HepG2 (cell line): ENCODE data around the gene BMP2. TPM values are rescaled to one million over a fixed set of nuclear protein-coding genes. Genes with fewer than 3 reads are reported as not detected.

ENCODE experiments used
- ATAC-seq: fragments of 200-7000 bp; cut with Tn5 transposase; 3 replicates; pipeline ENCODE4 v1.9.1; 2020; ENCODE audit warnings: mild to moderate bottlenecking, moderate library complexity
- BruUV-seq: library from RNA; stranded (reverse); fragments of 400-500 nt; replicated peaks from 2 replicates; lab custom pipeline; 2021; lab: Mats Ljungman, UMichigan
- CTCF ChIA-PET: fragments of 300-600 bp; formaldehyde crosslinking; extraction: SDS; loops from one replicate; lab custom pipeline; 2021; ENCODE audit warnings: low total read pairs, inconsistent platforms, low intra/inter-chr PET ratio; lab: Yijun Ruan, JAX
- POLR2A ChIA-PET: fragments of 350-600 bp; sonication (Branson Sonifier 250); formaldehyde crosslinking; loops from one replicate; lab custom pipeline; 2020; ENCODE audit warnings: antibody characterized with exemption, inconsistent platforms; lab: Yijun Ruan, JAX
- DNase-seq: peaks from one replicate; pipeline ENCODE4 v3.0.0-alpha.2; 2015; ENCODE audit warnings: low spot score
- FAIRE-seq: peaks from 3 replicates; lab custom pipeline; 2011; peaks lifted over from hg19 to GRCh38; lab: Jason Lieb, UNC
- H2AFZ ChIP-seq: one replicate; pipeline ENCODE4 v1.6.1; 2011; ENCODE audit warnings: low read length, inconsistent platforms
- H3K27ac ChIP-seq: fragments of 300-600 bp; 3 replicates; pipeline ENCODE4 v1.8.0; 2011; ENCODE audit warnings: mixed run types, mild to moderate bottlenecking, mixed read lengths, low read length, inconsistent platforms; ENCODE audit not compliant: insufficient read depth; ENCODE audit errors: extremely low read length
- H3K27me3 ChIP-seq, 2 experiments: fragments of 200-600 bp in 1 of 2; 2 replicates in 1 of 2; 3 replicates in 1 of 2; pipeline versions ENCODE4 v1.6.0 to v1.8.0; 2011; ENCODE audit warnings: low read length in 2 of 2, mild to moderate bottlenecking in 2 of 2, moderate library complexity in 2 of 2, inconsistent platforms in 1 of 2; ENCODE audit not compliant: insufficient read depth in 2 of 2, control insufficient read depth in 1 of 2
- H3K36me3 ChIP-seq, 2 experiments: fragments of 200-600 bp in 1 of 2; replicated peaks in 1 of 2; 2 replicates in 1 of 2; 3 replicates in 1 of 2; pipeline versions ENCODE4 v1.5.1 to v1.8.0; 2011; ENCODE audit warnings: low read length in 2 of 2, inconsistent platforms in 1 of 2; ENCODE audit not compliant: insufficient read depth in 2 of 2, control insufficient read depth in 1 of 2
- H3K4me1 ChIP-seq: 2 replicates; pipeline ENCODE4 v1.5.1; 2012; ENCODE audit warnings: low read length, inconsistent platforms; ENCODE audit not compliant: insufficient read depth
- H3K4me2 ChIP-seq: 2 replicates; pipeline ENCODE4 v1.6.0; 2011; ENCODE audit warnings: low read depth, low read length, inconsistent platforms
- H3K4me3 ChIP-seq, 3 experiments: fragments of 200-600 bp in 1 of 3; sonication (generic), shearing (Covaris generic) in 1 of 3; replicated peaks in 1 of 3; 2 replicates each; pipeline ENCODE4 v1.5.1; 2011 to 2016; ENCODE audit warnings: low read length in 3 of 3, inconsistent platforms in 2 of 3, low read depth in 2 of 3, mild to moderate bottlenecking in 2 of 3, control low read depth in 1 of 3, mixed read lengths in 1 of 3; ENCODE audit not compliant: insufficient read depth in 1 of 3
- H3K79me2 ChIP-seq: one replicate; pipeline ENCODE4 v1.6.1; 2011; ENCODE audit warnings: low read length, inconsistent platforms; ENCODE audit not compliant: insufficient read depth
- H3K9ac ChIP-seq: 2 replicates; pipeline ENCODE4 v1.6.0; 2011; ENCODE audit warnings: mild to moderate bottlenecking, low read depth, low read length, inconsistent platforms; ENCODE audit not compliant: insufficient read depth
- H3K9me3 ChIP-seq: 2 replicates; pipeline ENCODE4 v1.5.1; 2012; ENCODE audit warnings: mild to moderate bottlenecking, low read length
- H4K20me1 ChIP-seq: 2 replicates; pipeline ENCODE4 v1.6.0; 2011; ENCODE audit warnings: inconsistent platforms, mild to moderate bottlenecking, low read length, moderate library complexity; ENCODE audit not compliant: insufficient read depth
- BORCS8-MEF2B ChIP-seq: sonication (generic); formaldehyde crosslinking; IDR thresholded peaks from 2 replicates; pipeline ENCODE4 v1.8.0; 2022; ENCODE audit warnings: mild to moderate bottlenecking, missing genetic modification reagents
- CC2D1A ChIP-seq: sonication (generic); formaldehyde crosslinking; IDR thresholded peaks from 2 replicates; pipeline ENCODE4 v1.8.1; 2023; ENCODE audit warnings: mild to moderate bottlenecking, missing genetic modification reagents
- GABPB1 ChIP-seq: IDR thresholded peaks from 2 replicates; pipeline ENCODE4 v1.6.1; 2016; ENCODE audit warnings: mild to moderate bottlenecking, missing genetic modification reagents, moderate library complexity, missing compliant biosample characterization
- IKZF4 ChIP-seq: sonication (generic); formaldehyde crosslinking; IDR thresholded peaks from 2 replicates; pipeline ENCODE4 v1.5.1; 2020; ENCODE audit warnings: borderline replicate concordance, mild to moderate bottlenecking, low read depth, missing genetic modification reagents; ENCODE audit errors: not compliant biosample characterization
- PATZ1 ChIP-seq: sonication (generic); formaldehyde crosslinking; IDR thresholded peaks from 2 replicates; pipeline ENCODE4 v1.4.0; 2020; ENCODE audit warnings: missing genetic modification reagents
- POLR2G ChIP-seq: fragments of 200-400 bp; formaldehyde crosslinking; IDR thresholded peaks from 2 replicates; pipeline ENCODE4 v1.6.1; 2018; ENCODE audit warnings: mild to moderate bottlenecking, low read depth, low read length, moderate library complexity
- PRDM4 ChIP-seq: sonication (generic); formaldehyde crosslinking; IDR thresholded peaks from 2 replicates; pipeline ENCODE4 v1.9.0; 2021; ENCODE audit warnings: missing genetic modification reagents, borderline replicate concordance
- ZNF354B ChIP-seq: sonication (generic); formaldehyde crosslinking; IDR thresholded peaks from 2 replicates; pipeline ENCODE4 v1.8.0; 2022; ENCODE audit warnings: mild to moderate bottlenecking, missing genetic modification reagents
- ZNF883 ChIP-seq: sonication (generic); formaldehyde crosslinking; IDR thresholded peaks from 2 replicates; pipeline ENCODE4 v1.5.1; 2020; ENCODE audit warnings: mild to moderate bottlenecking, missing genetic modification reagents; ENCODE audit errors: not compliant biosample characterization
- WGBS: methylation state at CpG from one replicate; pipeline ENCODE4 v1.1.6; 2017; ENCODE audit warnings: low lambda C conversion rate; 5-methylcytosine and 5-hydroxymethylcytosine counted together
- in situ Hi-C: cut with HindIII; loops from 2 replicates; pipeline ENCODE4 v1.10.0; 2017; ENCODE audit warnings: low pct_unique_long_range_greater_than_20kb; ENCODE audit not compliant: extremely low pct_ligation_motif_present
- intact Hi-C: fragments of 100-400 bp; cut with micrococcal nuclease; formaldehyde crosslinking; loops from one replicate; pipeline ENCODE4 v1.10.0; 2022; ENCODE audit not compliant: unreplicated experiment
- polyA plus RNA-seq, 8 experiments: library from polyadenylated mRNA; depleted of rRNA in 3 of 8; stranded (reverse) in 7 of 8; unstranded in 1 of 8; fragments of >200 nt; fragmentation: Illumina TruSeq in 4 of 8; extraction: Trizol in 4 of 8; gene quantifications; 2 replicates each; pipeline versions ENCODE4 v1.2.1 to v1.2.3, GENCODE V29; 2011 to 2016; ENCODE audit warnings: low read depth in 4 of 8, missing spikeins in 1 of 8, mixed read lengths in 1 of 8; ENCODE audit not compliant: insufficient read depth in 1 of 8
- total RNA-seq, 5 experiments: library from RNA; depleted of rRNA; stranded (reverse); fragments of >200 nt; fragmentation: Illumina TruSeq; extraction: Trizol; gene quantifications; 2 replicates each; pipeline ENCODE4 v1.2.3, GENCODE V29; 2016; ENCODE audit warnings: low read depth in 1 of 5

Gene BMP2
- total and polyA plus RNA-seq, 2 of the 13 experiments (the other 11 are each of a cell fraction or from before 2014, with no cell fraction given) = 0.02 to 0.03 TPM

- POLR2A ChIA-PET = no interaction called here
- CTCF ChIA-PET = no interaction called here
- ATAC-seq (no peak), FAIRE-seq (no peak), DNase-seq (no peak)
- H4K20me1 ChIP-seq = no peaks in the 10 kb centered on the region
- H3K9ac ChIP-seq = no peak overlapping the region
- in situ Hi-C loops = no loop called here
- no peaks in the 10 kb centered on the region for H3K9me3 ChIP-seq
- TF ChIP-seq GABPB1 (no peak), PRDM4 (CRISPR knock-in tag) (no peak), IKZF4 (CRISPR knock-in tag) (no peak), PATZ1 (CRISPR knock-in tag) (no peak), BORCS8-MEF2B (CRISPR knock-in tag) (no peak), POLR2G (no peak), CC2D1A (CRISPR knock-in tag) (no peak), ZNF354B (CRISPR knock-in tag) (no peak), ZNF883 (no peak)
- H3K4me1 ChIP-seq = no peaks in the 10 kb centered on the region
- H3K4me3 ChIP-seq = no peak overlapping the region
- intact Hi-C loops = no loop called here
- no peak overlapping the region for H3K4me2 ChIP-seq
- H3K27me3 ChIP-seq = no peaks in the 10 kb centered on the region
- H3K27ac ChIP-seq = no peak overlapping the region
- WGBS = 63% methylated on average over 6 of the region's 6 CpGs
- H3K79me2 ChIP-seq = no peaks in the 10 kb centered on the region
- H3K36me3 ChIP-seq = no peaks in the 10 kb centered on the region
- H2AFZ ChIP-seq = no peak overlapping the region
- no TSS peak for BruUV-seq
These were observed 34.6 kb upstream of the BMP2 start for GRCh38 chr20:6732851-6733250.
